Testis (tissue), 3 donors: Measurements from ENCODE around the gene BBS5. TPM values are rescaled to one million over a fixed set of nuclear protein-coding genes. Genes with fewer than 3 reads are reported as not detected.
"Not testable (repeated sequence)": the region's sequence is repeated elsewhere in the genome, so short reads cannot be mapped to it uniquely, and the experiment has no call there.

Experiments used
- DNase-seq: peaks from one replicate; pipeline ENCODE4 v3.0.0-alpha.2; 2019
- H3K27ac ChIP-seq, 2 donors: fragments of 200-600 bp; sonication (generic); one replicate each; pipeline ENCODE4 v1.5.1; 2019
- H3K27me3 ChIP-seq: fragments of 200-600 bp; sonication (generic); one replicate; pipeline ENCODE4 v1.5.1; 2019
- H3K36me3 ChIP-seq: fragments of 200-600 bp; sonication (generic); one replicate; pipeline ENCODE4 v1.5.1; 2017; ENCODE audit warnings: low read depth; ENCODE audit errors: missing control alignments
- H3K4me1 ChIP-seq: fragments of 200-600 bp; sonication (generic); one replicate; pipeline ENCODE4 v1.5.1; 2019
- H3K4me3 ChIP-seq, 2 donors: fragments of 200-600 bp; sonication (generic); one replicate each; pipeline ENCODE4 v1.5.1; 2017 to 2019
- H3K9me3 ChIP-seq: fragments of 200-600 bp; sonication (generic); one replicate; pipeline ENCODE4 v1.5.1; 2017
- POLR2A ChIP-seq: fragments of 450-650 bp; IDR thresholded peaks from one replicate; pipeline ENCODE4 v1.6.1; 2017; ENCODE audit warnings: antibody characterized with exemption, mild to moderate bottlenecking, moderate library complexity
- WGBS, 2 donors: methylation state at CpG; one replicate each; pipeline ENCODE4 v1.1.5; 2018; 5-methylcytosine and 5-hydroxymethylcytosine counted together
- intact Hi-C: fragments of 100-400 bp; cut with DNase I; formaldehyde crosslinking; loops from one replicate; pipeline ENCODE4 v1.15.1; 2023; ENCODE audit warnings: low total_unique reads
- polyA plus RNA-seq: library from polyadenylated mRNA; stranded (reverse); fragments of 350-450 nt; fragmentation: Illumina TruSeq; extraction: RNeasy Lipid Tissue Mini Kit (QIAGEN cat#74804); gene quantifications from one replicate; pipeline ENCODE4 v1.2.3, GENCODE V29; 2014; ENCODE audit warnings: low read depth, low replicate concordance; ENCODE audit not compliant: insufficient read depth
- total RNA-seq, 2 donors: library from RNA; depleted of rRNA; stranded (reverse); fragments of >200 nt; gene quantifications; one replicate each; pipeline ENCODE4 v1.2.3, GENCODE V29; 2016
- TF ChIP-seq, protein P1 (sequence below), 3 experiments: fragments of 450-650 bp in 2 of 3; fragments of 200-600 bp in 1 of 3; sonication (generic) in 1 of 3; IDR thresholded peaks; one replicate each; pipeline ENCODE4 v1.5.1; 2016 to 2019; ENCODE audit warnings: antibody characterized with exemption in 3 of 3, mild to moderate bottlenecking in 2 of 3, moderate library complexity in 1 of 3

BBS5 gene
- total and polyA plus RNA-seq, 3 donors from 2014 or later: 14.1 to 23.6 (median 14.6) TPM

DNA sequence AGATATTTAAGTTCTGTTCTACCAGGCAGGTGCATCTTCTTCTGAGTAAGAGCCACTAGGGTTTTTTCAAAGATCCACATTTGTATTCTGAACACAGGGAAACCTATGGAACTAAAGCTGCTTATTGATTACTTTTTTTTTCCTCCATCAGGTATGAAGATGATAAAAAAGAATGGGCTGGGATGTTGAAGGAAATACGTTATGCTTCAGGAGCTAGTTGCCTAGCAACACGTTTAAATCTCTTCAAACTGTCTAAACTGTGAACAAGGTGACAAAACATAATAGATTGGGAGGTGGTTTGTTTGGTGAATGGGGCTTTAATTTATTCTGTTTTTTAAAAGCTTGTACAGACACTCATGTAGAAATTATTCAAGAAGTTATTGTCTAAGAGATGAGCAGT is 46.1 kb downstream of the BBS5 start:
- H3K4me1 ChIP-seq: no peaks in the 10 kb centered on the region
- DNase-seq: no peak
- H3K4me3 ChIP-seq: no peak overlapping the region
- H3K27ac ChIP-seq: no peak overlapping the region
- WGBS, 2 donors: 80 to 88% methylated on average over 2 of the region's 2 CpGs
- intact Hi-C loops: no loop called here
- H3K9me3 ChIP-seq: no peaks in the 10 kb centered on the region
- H3K27me3 ChIP-seq: no peaks in the 10 kb centered on the region
- H3K36me3 ChIP-seq: no peaks in the 10 kb centered on the region
- TF ChIP-seq, protein P1, sequence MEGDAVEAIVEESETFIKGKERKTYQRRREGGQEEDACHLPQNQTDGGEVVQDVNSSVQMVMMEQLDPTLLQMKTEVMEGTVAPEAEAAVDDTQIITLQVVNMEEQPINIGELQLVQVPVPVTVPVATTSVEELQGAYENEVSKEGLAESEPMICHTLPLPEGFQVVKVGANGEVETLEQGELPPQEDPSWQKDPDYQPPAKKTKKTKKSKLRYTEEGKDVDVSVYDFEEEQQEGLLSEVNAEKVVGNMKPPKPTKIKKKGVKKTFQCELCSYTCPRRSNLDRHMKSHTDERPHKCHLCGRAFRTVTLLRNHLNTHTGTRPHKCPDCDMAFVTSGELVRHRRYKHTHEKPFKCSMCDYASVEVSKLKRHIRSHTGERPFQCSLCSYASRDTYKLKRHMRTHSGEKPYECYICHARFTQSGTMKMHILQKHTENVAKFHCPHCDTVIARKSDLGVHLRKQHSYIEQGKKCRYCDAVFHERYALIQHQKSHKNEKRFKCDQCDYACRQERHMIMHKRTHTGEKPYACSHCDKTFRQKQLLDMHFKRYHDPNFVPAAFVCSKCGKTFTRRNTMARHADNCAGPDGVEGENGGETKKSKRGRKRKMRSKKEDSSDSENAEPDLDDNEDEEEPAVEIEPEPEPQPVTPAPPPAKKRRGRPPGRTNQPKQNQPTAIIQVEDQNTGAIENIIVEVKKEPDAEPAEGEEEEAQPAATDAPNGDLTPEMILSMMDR (IDR thresholded peaks at IDR 0.05): no peak
- TF ChIP-seq POLR2A: no peak

DNA sequence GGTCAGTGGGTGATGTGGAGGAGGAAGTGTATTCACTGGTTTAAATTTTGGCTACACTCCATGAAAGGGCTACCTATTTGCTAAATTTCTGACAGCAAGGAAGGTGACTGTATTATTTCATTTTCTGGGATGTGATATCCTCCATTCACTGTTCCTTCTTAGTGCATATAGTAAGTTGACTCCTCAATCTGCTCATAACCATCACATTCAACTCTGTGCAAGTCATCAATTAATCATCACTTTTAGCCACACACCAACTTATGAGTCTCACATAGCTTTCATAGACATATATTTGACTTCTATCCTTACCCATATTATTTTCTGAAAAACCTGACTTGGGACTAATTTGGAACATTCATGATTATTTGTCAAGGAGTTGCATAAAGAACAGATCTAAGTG is 47.2 kb downstream of the BBS5 start:
- Histone ChIP-seq H3K4me1 (no peaks in the 10 kb centered on the region), H3K27me3 (no peaks in the 10 kb centered on the region), H3K9me3 (no peaks in the 10 kb centered on the region), H3K36me3 (no peaks in the 10 kb centered on the region), H3K4me3 (no peak overlapping the region), H3K27ac (no peak overlapping the region)
- intact Hi-C loops: no loop called here
- no peak for TF ChIP-seq POLR2A
- TF ChIP-seq, protein P1 (IDR thresholded peaks at IDR 0.05): no peak
- no peak for DNase-seq

DNA sequence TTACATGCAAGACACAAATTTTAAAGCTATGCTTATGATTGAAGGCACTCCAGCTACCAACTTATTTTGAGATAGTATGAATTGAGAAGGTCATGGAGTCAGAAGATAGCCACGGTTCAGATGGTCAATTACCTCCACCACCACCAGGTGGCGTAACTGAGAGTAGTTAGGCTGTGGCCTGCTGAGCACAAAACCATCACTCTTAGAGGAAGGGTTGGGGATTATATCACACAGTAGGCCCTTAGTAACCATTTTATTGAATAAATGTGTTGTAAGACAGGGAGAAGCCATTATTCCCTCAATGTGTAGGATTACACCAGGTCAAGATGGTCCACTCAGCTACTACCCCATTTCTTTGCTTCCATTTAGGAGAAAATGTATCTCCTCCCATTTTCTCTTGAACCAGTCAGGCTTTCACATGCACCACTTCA is 49.0 kb downstream of the BBS5 start:
- intact Hi-C loops: no loop called here
- no peak overlapping the region for H3K27ac ChIP-seq
- no peaks in the 10 kb centered on the region for H3K36me3 ChIP-seq
- no peak for TF ChIP-seq POLR2A
- TF ChIP-seq, protein P1 (IDR thresholded peaks at IDR 0.05): peak; percentile 67 to 79 (median 76)
- H3K27me3 ChIP-seq: no peaks in the 10 kb centered on the region
- H3K9me3 ChIP-seq: no peaks in the 10 kb centered on the region
- no peaks in the 10 kb centered on the region for H3K4me1 ChIP-seq
- peak; percentile 89 for DNase-seq
- no peak overlapping the region for H3K4me3 ChIP-seq
- 22 to 42% methylated on average over 2 of the region's 2 CpGs for WGBS, 2 donors

DNA sequence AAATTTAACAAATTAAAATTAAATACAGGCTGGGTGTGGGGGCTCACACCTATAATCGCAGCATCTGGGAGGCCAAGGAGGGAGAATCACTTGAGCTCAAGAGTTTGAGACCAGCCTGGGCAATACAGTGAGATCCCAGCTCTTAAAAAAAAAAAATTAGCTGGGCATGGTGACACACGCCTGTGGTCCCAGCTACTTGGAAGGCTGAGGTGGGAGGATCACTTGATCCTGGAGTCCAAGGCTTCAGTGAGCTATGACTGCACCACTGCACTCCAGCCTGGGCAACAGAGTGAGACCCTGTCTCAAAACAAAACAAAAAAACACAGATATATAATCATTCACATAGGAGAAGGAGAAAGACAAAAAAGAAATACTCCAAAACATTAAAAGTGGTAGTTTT is 60.2 kb downstream of the BBS5 start:
- DNase-seq, intact Hi-C loops, H3K27ac ChIP-seq, H3K9me3 ChIP-seq, H3K27me3 ChIP-seq, H3K4me3 ChIP-seq, H3K36me3 ChIP-seq, H3K4me1 ChIP-seq: not testable (repeated sequence)
- 90 to 97% methylated on average over 2 of the region's 2 CpGs for WGBS, 2 donors

DNA sequence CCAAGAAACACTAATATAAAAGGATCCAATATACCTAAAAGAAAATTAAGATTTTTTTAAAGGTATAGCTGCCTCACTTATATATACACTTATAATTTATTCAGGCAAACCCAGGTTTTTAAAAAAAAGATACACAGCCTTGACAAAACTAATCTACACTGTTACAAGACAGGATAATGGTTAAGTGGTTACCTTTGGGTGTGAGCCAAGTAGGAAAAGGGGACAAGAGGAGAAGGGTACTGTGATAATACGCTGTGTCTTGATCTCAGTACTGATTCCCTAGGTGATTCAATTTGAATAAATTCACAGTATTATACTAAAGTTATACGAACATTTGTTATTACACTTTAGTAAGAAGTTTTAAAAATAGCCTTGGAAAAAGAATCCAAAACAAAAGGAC is 60.9 kb downstream of the BBS5 start:
- H3K36me3 ChIP-seq: no peaks in the 10 kb centered on the region
- 65 to 85% methylated on average over 2 of the region's 2 CpGs for WGBS, 2 donors
- TF ChIP-seq POLR2A: no peak
- TF ChIP-seq, protein P1 (IDR thresholded peaks at IDR 0.05): no peak
- H3K27me3 ChIP-seq: no peaks in the 10 kb centered on the region
- H3K27ac ChIP-seq: no peak overlapping the region
- H3K4me3 ChIP-seq: no peak overlapping the region
- no peak for DNase-seq
- H3K4me1 ChIP-seq: no peaks in the 10 kb centered on the region
- no peaks in the 10 kb centered on the region for H3K9me3 ChIP-seq
- intact Hi-C loops: no loop called here
